ENCODE measurements around the gene EXD2. TPM values are rescaled to one million over a fixed set of nuclear protein-coding genes. Genes with fewer than 3 reads are reported as not detected.

The EXD2 gene
- polyA plus RNA-seq, 2 of the 4 experiments (the other 2 are of a cell fraction) = 13.9 to 22.1 TPM

GRCh38 chr14:69151458-69152180 is 39.7 kb upstream of the EXD2 start:
- Histone ChIP-seq H3K4me2 (peak overlapping the region; percentile 88), H3K27ac (peak overlapping the region; percentile 93 to 96), H3K9me3 (no peaks in the 10 kb centered on the region), H3K4me1 (peaks cover 27% of the 10 kb centered on the region), H3K4me3 (peak overlapping the region; percentile 91)
- peak; percentile 66 to 79 for ATAC-seq
- under 1% methylated on average over 18 of the region's 57 CpGs for WGBS (ENCODE audit: missing lambda C conversion rate)
- POLR2A ChIA-PET = interaction anchor here (1.5 kb wide), 1 partner anchor 40 kb away, joined by 5 read pairs; the partner anchor contains the start of gene EXD2
- no peak for FAIRE-seq
- DNase-seq (ENCODE audit: low read depth in 1 of 2, low spot score in 1 of 2) = peak; percentile 73 to 76
- CTCF ChIA-PET = interaction anchor here (0.6 to 4.0 kb wide), 18 partner anchors 9 to 239 kb away, joined by 3 to 32 read pairs (median 4); partner anchors contain the start of genes EXD2 and GALNT16
- TF ChIP-seq HOXA7 (CRISPR knock-in tag; IDR thresholded peaks at IDR 0.05) (no peak), ESRRA (IDR thresholded peaks at IDR 0.05; ENCODE audit: borderline replicate concordance, low read length) (no peak), PHF8 (IDR thresholded peaks at IDR 0.05; ENCODE audit: borderline replicate concordance, low read depth) (peak; percentile 97), FOXS1 (CRISPR knock-in tag; IDR thresholded peaks at IDR 0.05) (no peak), MAZ (IDR thresholded peaks at IDR 0.05; ENCODE audit: borderline replicate concordance, low read depth, low read length) (0 out of 2 replicates have a peak, but pooled peaks have one; percentile 30), JUNB (IDR thresholded peaks at IDR 0.05) (no peak), SMC3 (IDR thresholded peaks at IDR 0.05) (no peak; the same call in 2 of the 3 replicates), JUN (IDR thresholded peaks at IDR 0.05) (peak in 1 of 2 experiments; percentile 69; a peak in 2 of 5 replicates), BCL3 (IDR thresholded peaks at IDR 0.05) (no peak), CTCF (IDR thresholded peaks at IDR 0.05) (peak; percentile 58), TP53 (CRISPR knock-in tag; IDR thresholded peaks at IDR 0.05) (no peak), RFX5 (IDR thresholded peaks at IDR 0.05) (peak; percentile 79), ZNF302 (CRISPR knock-in tag; IDR thresholded peaks at IDR 0.05) (no peak), RAD21 (conservative IDR thresholded peaks at IDR 0.05 in 1 of 2, IDR thresholded peaks at IDR 0.05 in 1 of 2) (peak; percentile 14 to 56; a peak in 4 of 5 replicates), GATA3 (IDR thresholded peaks at IDR 0.05; ENCODE audit: borderline replicate concordance) (no peak), HMGXB4 (CRISPR knock-in tag; IDR thresholded peaks at IDR 0.05; ENCODE audit: borderline replicate concordance) (peak; percentile 95; the same call in 1 of the 2 replicates), NPAS2 (CRISPR knock-in tag; IDR thresholded peaks at IDR 0.05; ENCODE audit: borderline replicate concordance) (no peak), ZSCAN20 (CRISPR knock-in tag; IDR thresholded peaks at IDR 0.05) (no peak)

- ATAC-seq = peak; percentile 11 to 18
- peak overlapping the region; percentile 93 to 96 for H3K27ac ChIP-seq
- TF ChIP-seq ZNF302 (CRISPR knock-in tag; IDR thresholded peaks at IDR 0.05) = no peak
- TF ChIP-seq SMC3 (IDR thresholded peaks at IDR 0.05) = no peak
- TF ChIP-seq BCL3 (IDR thresholded peaks at IDR 0.05) = no peak
- TF ChIP-seq E2F6 (IDR thresholded peaks at IDR 0.05; ENCODE audit: borderline replicate concordance, low read depth) = no peak
- no peak for TF ChIP-seq HES2 (IDR thresholded peaks at IDR 0.05)
- no peak for TF ChIP-seq CHD2 (IDR thresholded peaks at IDR 0.05; ENCODE audit: low read length, partially characterized antibody)
- TF ChIP-seq ZC3H11A (IDR thresholded peaks at IDR 0.05) = no peak
- TF ChIP-seq GATA3 (IDR thresholded peaks at IDR 0.05; ENCODE audit: borderline replicate concordance) = no peak
- TF ChIP-seq CHD4 (IDR thresholded peaks at IDR 0.05; ENCODE audit: borderline replicate concordance) = no peak
- TF ChIP-seq MAX (IDR thresholded peaks at IDR 0.05) = no peak
- H3K4me1 ChIP-seq = peaks cover 27% of the 10 kb centered on the region
- DNase-seq (ENCODE audit: low read depth in 1 of 2, low spot score in 1 of 2) = peak in 1 of 2 experiments; percentile 32
- ChIA-PET CTCF (interaction anchor here (0.6 to 4.0 kb wide), 9 partner anchors 8 to 92 kb away, joined by 3 to 32 read pairs (median 5); partner anchors contain the start of gene EXD2), POLR2A (interaction anchor here (0.9 to 2.5 kb wide), 5 partner anchors 19 to 39 kb away, joined by 3 to 14 read pairs (median 4); partner anchors contain the start of gene EXD2)
- H3K4me3 ChIP-seq = peak overlapping the region; percentile 91
- peak overlapping the region; percentile 88 for H3K4me2 ChIP-seq
- no peaks in the 10 kb centered on the region for H3K9me3 ChIP-seq
- WGBS (ENCODE audit: missing lambda C conversion rate) = 1% methylated on average over 26 of the region's 38 CpGs
- FAIRE-seq = no peak
These were observed 39.0 kb upstream of the EXD2 start for GRCh38 chr14:69152181-69152901.
